ENCODE data around the gene KIRREL3.

Gene KIRREL3

GRCh38 chr11:126573325-126573978, 427.1 kb downstream of the KIRREL3 start:
- DNase-seq (ENCODE audit: low read depth): no peak

- no peak for DNase-seq (ENCODE audit: low read depth)
Observed at GRCh38 chr11:126570489-126570888, 430.1 kb downstream of the KIRREL3 start.

- DNase-seq (ENCODE audit: low read depth): no peak
Observed at GRCh38 chr11:126567419-126567818, 433.2 kb downstream of the KIRREL3 start.

- DNase-seq (ENCODE audit: low read depth): no peak
Observed at GRCh38 chr11:126564566-126564965, 436.0 kb downstream of the KIRREL3 start.

DNA sequence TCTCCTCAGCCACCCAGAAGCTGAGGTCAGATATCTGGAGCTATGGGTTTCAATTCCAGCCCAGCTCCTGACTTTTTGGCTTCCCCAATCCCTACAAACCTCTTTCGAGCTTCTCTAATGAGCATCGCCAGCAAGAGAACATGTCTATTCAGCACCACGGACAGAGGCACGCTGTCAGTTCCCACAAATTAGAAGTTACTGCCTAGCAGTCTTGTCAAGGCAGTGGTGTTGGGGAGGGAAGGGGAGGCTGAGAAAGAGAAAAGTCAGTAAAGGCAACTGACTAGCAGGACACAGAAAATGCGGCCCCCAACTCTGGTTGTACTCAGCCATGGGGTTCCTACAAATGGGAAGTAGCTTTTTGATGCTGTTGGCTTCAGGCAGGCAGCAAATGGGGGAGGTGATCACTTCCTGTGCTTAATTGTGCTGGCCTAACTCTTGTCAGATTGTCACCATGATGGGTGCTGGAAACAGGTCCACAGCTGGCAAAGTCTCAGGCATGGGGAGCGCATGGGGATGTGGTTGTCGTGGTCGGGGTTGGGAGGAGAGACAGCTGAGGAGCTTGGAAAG, 439.2 kb downstream of the KIRREL3 start:
- DNase-seq (ENCODE audit: low read depth): no peak

- DNase-seq (ENCODE audit: low read depth): no peak
Observed at GRCh38 chr11:126560221-126560620, 440.3 kb downstream of the KIRREL3 start.

DNA sequence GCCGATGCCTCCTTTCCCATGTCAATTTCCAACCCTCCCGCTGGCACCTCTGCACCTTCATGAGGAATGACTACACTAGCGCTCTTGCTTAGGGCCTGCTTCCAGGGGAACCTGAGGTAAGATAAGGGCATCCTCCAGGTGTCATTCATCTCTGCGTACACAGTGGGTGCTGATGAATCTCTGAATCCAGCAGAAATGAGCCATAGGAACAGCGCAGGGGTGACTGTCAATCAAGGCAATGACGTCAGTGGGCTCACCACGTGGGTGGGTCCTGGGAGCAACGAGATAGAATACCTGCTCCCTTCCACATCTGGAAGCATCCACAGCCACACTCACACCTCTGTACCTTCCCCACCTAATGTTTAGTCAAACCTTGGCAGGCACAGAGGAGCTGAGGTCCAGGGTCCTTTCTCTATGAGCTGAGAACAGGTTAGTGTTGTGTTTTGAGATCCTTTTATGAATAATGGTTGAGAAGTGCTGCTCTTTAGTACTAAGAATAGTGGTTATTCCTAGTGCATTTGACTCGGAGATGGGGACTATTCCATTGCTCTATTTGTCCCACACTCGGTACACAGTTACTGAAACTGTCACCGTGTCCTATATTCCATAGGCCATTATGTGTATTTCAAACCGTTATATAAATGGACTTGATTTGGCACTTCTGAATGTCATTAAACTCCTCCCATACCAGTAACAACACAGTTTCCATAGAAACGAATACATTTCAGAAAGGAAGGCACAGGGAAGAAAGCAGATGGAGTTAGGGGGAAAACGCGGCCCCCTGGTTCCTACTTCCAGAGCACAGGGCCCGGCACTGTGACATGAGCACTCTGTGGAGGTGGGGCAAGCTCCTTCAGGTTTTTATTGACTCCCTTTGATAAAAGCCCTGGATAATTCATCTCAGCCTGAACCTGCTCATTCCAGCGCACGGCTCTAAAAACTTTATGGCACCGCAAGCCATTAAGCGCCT, 451.7 kb downstream of the KIRREL3 start:
- DNase-seq (ENCODE audit: low read depth): no peak

- no peak for DNase-seq (ENCODE audit: low read depth)
Observed at GRCh38 chr11:126547691-126548090, 452.9 kb downstream of the KIRREL3 start.

DNA sequence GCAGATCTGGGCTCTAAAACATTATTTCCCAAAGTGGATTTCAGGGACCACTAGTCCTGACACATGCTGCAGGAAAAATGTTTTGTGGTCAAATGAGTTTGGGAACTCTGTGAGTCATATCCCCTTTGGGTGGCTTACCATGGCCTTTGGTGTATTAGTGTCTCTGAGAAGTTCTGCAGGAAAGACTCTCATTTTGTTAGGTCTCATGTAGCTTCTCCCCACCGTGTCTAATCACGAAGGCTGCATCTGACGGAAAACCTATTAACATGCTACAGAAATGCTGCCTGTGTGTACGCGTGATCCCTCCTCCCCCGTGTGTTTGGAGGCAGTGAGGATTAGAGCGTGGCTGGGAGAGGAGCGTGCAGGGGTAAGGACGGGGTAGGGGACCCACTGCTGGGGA, 453.4 kb downstream of the KIRREL3 start:
- no peak for DNase-seq (ENCODE audit: low read depth)

- DNase-seq (ENCODE audit: low read depth): no peak
Observed at GRCh38 chr11:126546694-126547093, 453.9 kb downstream of the KIRREL3 start.

- DNase-seq (ENCODE audit: low read depth): no peak
Observed at GRCh38 chr11:126546191-126546590, 454.4 kb downstream of the KIRREL3 start.

DNA sequence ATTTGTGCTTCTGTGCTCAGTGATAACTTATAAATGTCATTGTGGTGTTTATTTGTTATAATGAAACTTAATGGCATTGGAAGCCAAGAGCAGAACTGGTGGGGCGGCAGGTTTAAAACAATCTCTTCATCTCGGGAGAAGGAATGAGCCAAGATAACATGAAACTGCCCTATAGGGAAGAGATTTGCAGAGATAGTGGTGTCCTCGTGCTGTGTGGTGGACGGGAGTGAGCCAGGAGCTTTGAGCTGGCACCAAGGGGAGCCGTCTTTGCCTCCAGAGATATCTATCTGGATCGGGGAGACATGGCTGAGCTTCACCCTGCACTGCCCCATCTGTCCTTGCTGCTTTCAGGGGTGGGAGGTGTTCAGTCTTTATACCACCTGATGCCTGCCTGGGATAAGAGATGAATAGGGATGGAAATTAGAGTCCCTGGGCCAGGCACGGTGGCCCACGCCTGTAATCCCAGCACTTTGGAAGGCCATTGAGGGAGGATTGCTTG, 455.5 kb downstream of the KIRREL3 start:
- no peak for DNase-seq (ENCODE audit: low read depth)

- DNase-seq (ENCODE audit: low read depth): no peak
Observed at GRCh38 chr11:126544108-126545056, 456.2 kb downstream of the KIRREL3 start.

DNA sequence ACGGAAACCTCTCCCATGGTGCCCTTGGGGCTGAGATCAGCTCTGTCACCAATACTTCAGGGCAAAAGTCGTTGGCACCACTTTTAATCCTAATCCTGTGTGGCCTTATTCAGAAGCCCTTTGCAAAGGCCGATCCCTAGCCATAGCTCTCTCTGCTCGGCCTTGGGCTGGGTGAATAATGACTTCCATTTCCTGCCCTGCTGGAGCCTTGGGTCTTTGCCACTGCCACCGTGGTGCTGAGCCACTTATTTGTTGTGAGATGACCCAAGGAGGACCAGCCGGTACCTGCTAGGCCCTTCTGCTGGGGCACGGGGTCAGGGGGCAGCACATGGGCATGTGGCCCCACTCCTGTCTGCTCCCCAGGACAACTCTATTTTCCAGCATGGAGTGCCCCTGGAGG, 456.9 kb downstream of the KIRREL3 start:
- DNase-seq (ENCODE audit: low read depth): no peak

- no peak for DNase-seq (ENCODE audit: low read depth)
Observed at GRCh38 chr11:126542334-126543015, 458.1 kb downstream of the KIRREL3 start.

- no peak for DNase-seq (ENCODE audit: low read depth)
Observed at GRCh38 chr11:126538071-126538470, 462.5 kb downstream of the KIRREL3 start.

GRCh38 chr11:126537492-126537891, 463.1 kb downstream of the KIRREL3 start:
- DNase-seq (ENCODE audit: low read depth): no peak

GRCh38 chr11:126534141-126534805, 466.3 kb downstream of the KIRREL3 start:
- no peak for DNase-seq (ENCODE audit: low read depth)

DNA sequence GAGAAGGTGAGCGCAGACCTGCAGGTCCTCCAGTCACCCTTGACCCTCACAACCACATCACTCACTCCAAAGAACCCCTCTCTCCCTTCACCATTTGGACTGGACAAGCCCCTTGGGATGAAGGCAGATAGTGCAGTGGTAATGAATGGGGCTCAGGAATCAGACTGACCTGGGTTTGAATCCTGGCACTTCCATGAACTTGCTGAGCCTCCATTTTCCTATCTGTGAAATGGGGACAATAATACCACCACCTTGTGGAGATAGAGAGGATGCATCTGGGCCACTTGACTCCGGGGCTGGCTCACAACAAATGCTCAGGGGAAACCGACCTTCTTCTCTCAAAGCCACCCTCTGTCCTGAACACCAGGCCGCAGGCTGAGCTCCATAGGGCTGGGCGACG, 467.0 kb downstream of the KIRREL3 start:
- no peak for DNase-seq (ENCODE audit: low read depth)

- DNase-seq (ENCODE audit: low read depth): no peak
Observed at GRCh38 chr11:126530416-126530815, 470.2 kb downstream of the KIRREL3 start.
